K562 (cell line): Measurements from ENCODE around the gene CNOT11. TPM values are rescaled to one million over a fixed set of nuclear protein-coding genes. Genes with fewer than 3 reads are reported as not detected.
A peak's percentile ranks its signal among the peaks of the same experiment; 100 is the strongest.

ENCODE experiments used
- DIDO1 ChIP-seq: fragments of 450-650 bp; IDR thresholded peaks from 2 replicates; pipeline ENCODE4 v1.6.1; 2016; ENCODE audit warnings: low read depth, missing biosample characterization, missing genetic modification characterization
- ETS2 ChIP-seq: IDR thresholded peaks from 2 replicates; pipeline ENCODE4 v1.6.1; 2016; ENCODE audit warnings: borderline replicate concordance, missing genetic modification characterization, mild to moderate bottlenecking, moderate library complexity, missing compliant biosample characterization; ENCODE audit not compliant: poor library complexity, severe bottlenecking
- HNRNPK ChIP-seq: fragments of 200-400 bp; formaldehyde crosslinking; IDR thresholded peaks from one replicate; pipeline ENCODE4 v1.6.1; 2018; ENCODE audit warnings: mild to moderate bottlenecking, low read depth, low read length; ENCODE audit not compliant: poor library complexity, severe bottlenecking
- ILK ChIP-seq: fragments of 450-650 bp; IDR thresholded peaks from 2 replicates; pipeline ENCODE4 v1.6.1; 2016; ENCODE audit warnings: missing genetic modification characterization, low read depth, mild to moderate bottlenecking, missing compliant biosample characterization, moderate library complexity, borderline replicate concordance
- IRF1 ChIP-seq: sonication (generic); formaldehyde crosslinking; IDR thresholded peaks from 2 replicates; pipeline ENCODE4 v1.8.0; 2022; ENCODE audit warnings: missing genetic modification reagents, mild to moderate bottlenecking, borderline replicate concordance
- MTA3 ChIP-seq: fragments of 450-650 bp; formaldehyde crosslinking; IDR thresholded peaks from 2 replicates; pipeline ENCODE4 v1.6.1; 2017; ENCODE audit warnings: mild to moderate bottlenecking, borderline replicate concordance
- NFXL1 ChIP-seq: fragments of 450-650 bp; formaldehyde crosslinking; IDR thresholded peaks from 2 replicates; pipeline ENCODE4 v1.4.0; 2021; ENCODE audit warnings: mild to moderate bottlenecking
- PHF8 ChIP-seq: fragments of 200-600 bp; sonication (generic); IDR thresholded peaks from 2 replicates; pipeline ENCODE4 v1.6.1; 2012; ENCODE audit warnings: mixed run types, mild to moderate bottlenecking, inconsistent platforms, low read length, moderate library complexity, borderline replicate concordance
- RUNX1 ChIP-seq: sonication (generic); IDR thresholded peaks from 2 replicates; pipeline ENCODE4 v1.6.1; 2016; ENCODE audit warnings: antibody characterized with exemption, low read depth
- SMAD2 ChIP-seq: fragments of 150-350 bp; IDR thresholded peaks from 2 replicates; pipeline ENCODE4 v1.6.1; 2014; ENCODE audit warnings: low read depth, mild to moderate bottlenecking, low read length
- ZFPM2 ChIP-seq: fragments of 250-450 bp; sonication (Bioruptor Pico); IDR thresholded peaks from 2 replicates; pipeline ENCODE4 v1.5.1; 2022; ENCODE audit warnings: mild to moderate bottlenecking
- ZNF124 ChIP-seq: sonication (generic); formaldehyde crosslinking; IDR thresholded peaks from 2 replicates; pipeline ENCODE4 v1.8.1; 2022; ENCODE audit warnings: missing genetic modification reagents
- ZNF507 ChIP-seq: conservative IDR thresholded peaks from 2 replicates; pipeline ENCODE4 v1.6.1; 2017; ENCODE audit warnings: missing genetic modification characterization, missing compliant biosample characterization
- polyA plus RNA-seq, 8 experiments: library from polyadenylated mRNA; depleted of rRNA in 4 of 8; stranded (reverse) in 5 of 8; unstranded in 3 of 8; fragments of >200 nt; fragmentation: Nextera tagmentation in 2 of 8; fragmentation: Illumina TruSeq in 1 of 8; extraction: Ambion mirVana in 2 of 8; extraction: Trizol in 1 of 8; gene quantifications; 2 replicates each; pipeline versions ENCODE4 v1.2.1 to v1.2.3, GENCODE V29; 2011 to 2014; ENCODE audit warnings: inconsistent platforms in 1 of 8, missing spikeins in 1 of 8
- total RNA-seq, 7 experiments: library from RNA; depleted of rRNA in 6 of 7; stranded (reverse); fragments of >200 nt in 6 of 7; fragmentation: Illumina TruSeq in 2 of 7; extraction: Trizol in 2 of 7; gene quantifications; 2 replicates each; pipeline versions ENCODE4 v1.2.1 to v1.2.3, GENCODE V29; 2011 to 2021; ENCODE audit warnings: low replicate concordance in 1 of 7
- TF ChIP-seq, protein P1 (sequence below): fragments of 250-450 bp; sonication (Bioruptor Pico); IDR thresholded peaks from 2 replicates; pipeline ENCODE4 v1.4.0; 2020; ENCODE audit warnings: mild to moderate bottlenecking, moderate library complexity

The CNOT11 gene
- total and polyA plus RNA-seq, 9 of the 15 experiments (the other 6 are each of a cell fraction or from before 2014, with no cell fraction given): 12.7 to 163 (median 64.2) TPM

DNA sequence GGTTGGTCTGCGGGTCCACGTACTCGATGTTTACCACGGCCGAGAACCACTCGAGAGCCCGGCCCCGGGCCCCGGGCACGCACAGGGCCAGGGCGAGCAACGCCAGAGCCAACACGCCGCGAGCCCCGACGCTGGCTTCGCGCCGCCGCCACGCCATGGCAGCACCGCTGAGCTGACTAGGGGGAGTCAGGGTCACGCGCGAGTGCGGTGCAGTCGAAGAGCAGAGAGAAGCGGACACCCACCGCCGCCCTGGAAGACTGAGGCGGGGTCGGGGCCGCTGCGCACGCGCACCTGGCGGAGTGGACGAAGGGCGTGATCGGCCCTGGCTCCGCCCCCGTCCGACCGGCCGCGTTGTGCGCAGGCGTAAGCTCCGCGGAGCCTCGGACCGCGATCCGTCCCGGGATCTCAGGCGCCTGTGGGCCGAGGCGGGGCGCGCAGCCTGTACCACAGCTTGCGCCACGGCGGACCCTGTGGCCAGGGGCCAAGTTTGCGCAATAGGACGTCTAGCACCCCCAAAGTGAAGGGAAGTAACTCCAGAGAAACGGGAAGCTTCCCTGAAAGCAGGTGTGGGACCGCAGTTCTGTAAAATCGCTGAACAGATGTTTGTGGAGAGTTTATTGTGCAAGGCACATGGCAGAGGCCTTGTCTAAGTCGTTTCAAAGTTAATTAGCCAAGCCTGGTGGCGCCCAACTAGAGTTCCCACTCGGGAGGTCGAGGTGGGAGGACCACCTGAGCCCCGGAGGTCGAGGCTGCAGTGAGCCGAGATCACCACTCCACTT, 55.9 kb downstream of the CNOT11 start, which contains the start of gene RNF149 (continued):
- TF ChIP-seq, protein P1, sequence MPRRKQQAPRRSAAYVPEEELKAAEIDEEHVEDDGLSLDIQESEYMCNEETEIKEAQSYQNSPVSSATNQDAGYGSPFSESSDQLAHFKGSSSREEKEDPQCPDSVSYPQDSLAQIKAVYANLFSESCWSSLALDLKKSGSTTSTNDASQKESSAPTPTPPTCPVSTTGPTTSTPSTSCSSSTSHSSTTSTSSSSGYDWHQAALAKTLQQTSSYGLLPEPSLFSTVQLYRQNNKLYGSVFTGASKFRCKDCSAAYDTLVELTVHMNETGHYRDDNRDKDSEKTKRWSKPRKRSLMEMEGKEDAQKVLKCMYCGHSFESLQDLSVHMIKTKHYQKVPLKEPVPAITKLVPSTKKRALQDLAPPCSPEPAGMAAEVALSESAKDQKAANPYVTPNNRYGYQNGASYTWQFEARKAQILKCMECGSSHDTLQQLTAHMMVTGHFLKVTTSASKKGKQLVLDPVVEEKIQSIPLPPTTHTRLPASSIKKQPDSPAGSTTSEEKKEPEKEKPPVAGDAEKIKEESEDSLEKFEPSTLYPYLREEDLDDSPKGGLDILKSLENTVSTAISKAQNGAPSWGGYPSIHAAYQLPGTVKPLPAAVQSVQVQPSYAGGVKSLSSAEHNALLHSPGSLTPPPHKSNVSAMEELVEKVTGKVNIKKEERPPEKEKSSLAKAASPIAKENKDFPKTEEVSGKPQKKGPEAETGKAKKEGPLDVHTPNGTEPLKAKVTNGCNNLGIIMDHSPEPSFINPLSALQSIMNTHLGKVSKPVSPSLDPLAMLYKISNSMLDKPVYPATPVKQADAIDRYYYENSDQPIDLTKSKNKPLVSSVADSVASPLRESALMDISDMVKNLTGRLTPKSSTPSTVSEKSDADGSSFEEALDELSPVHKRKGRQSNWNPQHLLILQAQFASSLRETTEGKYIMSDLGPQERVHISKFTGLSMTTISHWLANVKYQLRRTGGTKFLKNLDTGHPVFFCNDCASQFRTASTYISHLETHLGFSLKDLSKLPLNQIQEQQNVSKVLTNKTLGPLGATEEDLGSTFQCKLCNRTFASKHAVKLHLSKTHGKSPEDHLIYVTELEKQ: no peak
- TF ChIP-seq DIDO1 (tag) (no peak), ETS2 (tag) (no peak), RUNX1 (no peak), ZNF124 (CRISPR knock-in tag) (no peak), PHF8 (peak; percentile 95), MTA3 (peak; percentile 76; the same call in 1 of the 2 replicates), NFXL1 (CRISPR knock-in tag) (no peak), ILK (no peak), HNRNPK (no peak), ZNF507 (tag) (no peak), ZFPM2 (no peak), IRF1 (CRISPR knock-in tag) (no peak), SMAD2 (no peak)
